ENCODE data around the gene NXPH3.

Gene NXPH3

GRCh38 chr17:49583226-49583625 is 7.6 kb downstream of the NXPH3 start:
- no peaks in the 10 kb centered on the region for H3K4me1 Mint-ChIP-seq
- no peak overlapping the region for H3K4me3 Mint-ChIP-seq
- no peak overlapping the region for H3K27ac Mint-ChIP-seq
- H3K27me3 Mint-ChIP-seq (ENCODE audit: low read depth) = peaks cover 9% of the 10 kb centered on the region
- no peak for TF ChIP-seq CTCF (IDR thresholded peaks at IDR 0.05; ENCODE audit: unreplicated experiment in 3 of 3)
- H3K36me3 Mint-ChIP-seq (ENCODE audit: low read depth) = no peaks in the 10 kb centered on the region
- H3K9me3 Mint-ChIP-seq = no peaks in the 10 kb centered on the region

- no peak for TF ChIP-seq CTCF (IDR thresholded peaks at IDR 0.05; ENCODE audit: unreplicated experiment in 3 of 3)
Measured at GRCh38 chr17:49583889-49584288, 8.2 kb downstream of the NXPH3 start.

GRCh38 chr17:49585422-49586027 is 9.9 kb downstream of the NXPH3 start:
- Mint-ChIP-seq H3K4me1 (no peaks in the 10 kb centered on the region), H3K27ac (no peak overlapping the region), H3K4me3 (no peak overlapping the region), H3K27me3 (ENCODE audit: low read depth) (peaks cover 6% of the 10 kb centered on the region), H3K9me3 (no peaks in the 10 kb centered on the region), H3K36me3 (ENCODE audit: low read depth) (no peaks in the 10 kb centered on the region)
- TF ChIP-seq CTCF (IDR thresholded peaks at IDR 0.05; ENCODE audit: unreplicated experiment in 3 of 3) = peak in 1 of 3 experiments; percentile 12

More at GRCh38 chr17:49583889-49584288, 8.2 kb downstream of the NXPH3 start:
- H3K4me1 Mint-ChIP-seq = no peaks in the 10 kb centered on the region
- H3K27me3 Mint-ChIP-seq (ENCODE audit: low read depth) = peaks cover 9% of the 10 kb centered on the region
- H3K27ac Mint-ChIP-seq = no peak overlapping the region
- no peak overlapping the region for H3K4me3 Mint-ChIP-seq
- H3K36me3 Mint-ChIP-seq (ENCODE audit: low read depth) = no peaks in the 10 kb centered on the region
- H3K9me3 Mint-ChIP-seq = no peaks in the 10 kb centered on the region

GRCh38 chr17:49587366-49588073 is 11.8 kb downstream of the NXPH3 start:
- Mint-ChIP-seq H3K27ac (no peak overlapping the region), H3K36me3 (ENCODE audit: low read depth) (peaks cover 12% of the 10 kb centered on the region), H3K4me3 (no peak overlapping the region), H3K9me3 (no peaks in the 10 kb centered on the region), H3K27me3 (ENCODE audit: low read depth) (peaks cover 6% of the 10 kb centered on the region), H3K4me1 (no peaks in the 10 kb centered on the region)
- no peak for TF ChIP-seq CTCF (IDR thresholded peaks at IDR 0.05; ENCODE audit: unreplicated experiment in 3 of 3)

- Mint-ChIP-seq H3K9me3 (no peaks in the 10 kb centered on the region), H3K27ac (no peak overlapping the region), H3K27me3 (ENCODE audit: low read depth) (peaks cover 5% of the 10 kb centered on the region), H3K36me3 (ENCODE audit: low read depth) (peaks cover 16% of the 10 kb centered on the region), H3K4me3 (no peak overlapping the region), H3K4me1 (no peaks in the 10 kb centered on the region)
- no peak for TF ChIP-seq CTCF (IDR thresholded peaks at IDR 0.05; ENCODE audit: unreplicated experiment in 3 of 3)
Measured at GRCh38 chr17:49588312-49588711, 12.6 kb downstream of the NXPH3 start.

All from nephron (organoid).